Fibroblast of upper back skin (primary cell): Measurements from ENCODE around the gene CCSER2.

Experiments used
- DNase-seq: peaks from one replicate; pipeline ENCODE4 v3.0.0-alpha.2; 2013

The CCSER2 gene

DNA sequence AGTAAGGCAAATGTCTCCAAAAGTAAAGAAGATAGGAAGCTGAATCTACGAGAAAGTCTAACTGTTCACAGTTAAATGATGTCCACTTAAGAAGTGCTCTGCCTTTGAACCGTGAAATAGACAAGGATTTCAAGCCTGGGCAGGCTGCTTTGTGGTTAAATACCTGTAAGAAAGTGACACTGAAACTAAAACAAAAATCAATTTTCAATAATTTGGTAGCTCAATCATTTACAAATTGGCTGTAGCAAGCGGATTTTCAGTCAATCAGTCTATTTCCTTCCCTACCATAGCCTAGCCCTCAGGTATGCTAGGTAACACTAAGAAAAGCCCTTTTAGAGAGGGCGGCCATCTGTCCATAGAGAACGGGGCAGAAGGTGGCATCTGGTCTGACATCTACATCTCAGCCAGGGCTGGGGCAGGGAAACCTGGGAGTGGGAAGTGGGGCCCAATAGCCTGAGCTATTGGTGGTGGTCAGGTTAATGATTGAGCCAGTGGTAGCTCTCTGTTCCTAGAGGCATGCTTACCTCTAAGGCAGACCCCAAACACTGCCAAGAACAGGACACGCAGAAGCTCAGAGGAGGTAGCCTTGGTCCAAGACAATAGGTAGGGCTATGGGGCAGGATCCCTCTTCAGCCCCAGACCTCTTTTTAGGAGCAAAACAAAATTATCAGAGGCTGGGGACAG is 223.2 kb downstream of the CCSER2 start:
- DNase-seq, result no peak

DNA sequence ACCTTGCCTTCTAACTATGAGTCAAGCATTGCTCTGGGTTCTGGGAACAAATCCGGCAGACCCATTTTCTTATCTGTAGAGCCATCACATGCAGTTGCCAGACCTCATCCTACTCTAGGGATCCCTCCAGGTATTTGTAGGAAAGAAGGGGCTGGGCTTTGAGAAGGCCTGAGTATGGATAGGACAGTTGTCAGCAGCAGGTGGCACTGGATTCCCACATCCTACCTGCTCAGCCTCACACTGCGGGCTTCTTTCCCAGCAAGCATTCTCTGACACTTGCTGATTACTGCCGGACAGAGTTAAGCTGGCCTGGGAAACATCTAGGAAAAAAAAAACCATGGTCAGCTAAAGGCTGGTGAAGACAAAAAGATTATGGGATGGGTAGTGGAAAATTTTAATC is 224.1 kb downstream of the CCSER2 start:
- DNase-seq, result no peak

DNA sequence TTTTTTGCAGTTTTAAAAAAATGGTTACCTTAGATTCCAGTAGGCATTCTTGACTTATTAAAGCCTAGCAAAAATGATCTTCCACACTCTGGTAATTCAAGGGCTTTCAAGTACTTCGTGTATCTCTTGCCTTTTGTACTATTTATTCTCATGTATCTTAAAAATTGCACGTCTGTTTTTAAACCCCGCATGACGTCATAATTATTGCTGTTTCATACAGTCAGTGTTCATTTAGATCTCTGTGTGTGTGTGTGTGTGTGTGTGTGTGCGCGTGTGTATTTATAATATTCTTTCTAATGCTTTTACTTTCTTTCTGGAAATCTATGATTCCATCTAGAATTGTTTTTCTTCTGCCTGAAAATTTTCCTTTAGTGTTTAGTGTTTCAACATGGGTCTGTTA is 234.2 kb downstream of the CCSER2 start:
- no peak for DNase-seq

DNA sequence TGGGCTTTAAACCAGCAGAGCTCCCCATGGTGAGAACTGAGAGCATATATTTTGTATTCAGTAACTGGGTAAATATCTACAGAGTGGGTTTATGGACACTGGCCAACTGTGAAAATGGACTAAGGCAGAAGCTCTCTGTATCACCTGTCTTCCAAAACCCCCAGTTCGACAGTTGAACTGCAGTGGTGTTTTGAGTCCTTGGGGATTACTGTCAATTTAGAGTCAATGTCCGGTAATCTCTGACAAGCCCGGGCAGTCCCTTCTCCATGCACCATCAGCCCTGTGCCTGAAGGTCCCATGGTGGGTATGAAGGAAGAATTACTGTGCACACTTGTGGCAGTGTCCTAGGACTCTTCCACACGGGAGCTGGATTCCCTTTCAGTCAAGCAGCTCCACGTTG is 235.0 kb downstream of the CCSER2 start:
- DNase-seq, result no peak

DNA sequence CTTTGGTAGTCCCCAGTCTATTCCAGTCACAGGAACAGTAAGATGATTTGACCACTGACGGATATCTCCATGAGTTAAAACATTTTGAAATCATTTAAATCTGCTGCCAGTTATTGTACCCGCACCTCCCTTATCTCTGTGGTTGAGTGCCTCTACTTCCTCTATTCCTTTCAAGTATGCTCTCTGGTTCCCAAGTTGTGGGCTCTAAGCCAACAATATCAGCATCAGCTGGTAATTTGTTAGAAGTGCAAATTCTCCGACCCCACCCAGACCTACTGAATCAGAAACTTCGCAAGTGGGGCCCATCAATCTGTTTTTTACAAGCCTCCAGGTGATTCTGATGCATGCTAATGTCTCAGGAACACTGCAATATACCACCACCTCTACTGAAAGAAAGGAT is 235.5 kb downstream of the CCSER2 start:
- no peak for DNase-seq

DNA sequence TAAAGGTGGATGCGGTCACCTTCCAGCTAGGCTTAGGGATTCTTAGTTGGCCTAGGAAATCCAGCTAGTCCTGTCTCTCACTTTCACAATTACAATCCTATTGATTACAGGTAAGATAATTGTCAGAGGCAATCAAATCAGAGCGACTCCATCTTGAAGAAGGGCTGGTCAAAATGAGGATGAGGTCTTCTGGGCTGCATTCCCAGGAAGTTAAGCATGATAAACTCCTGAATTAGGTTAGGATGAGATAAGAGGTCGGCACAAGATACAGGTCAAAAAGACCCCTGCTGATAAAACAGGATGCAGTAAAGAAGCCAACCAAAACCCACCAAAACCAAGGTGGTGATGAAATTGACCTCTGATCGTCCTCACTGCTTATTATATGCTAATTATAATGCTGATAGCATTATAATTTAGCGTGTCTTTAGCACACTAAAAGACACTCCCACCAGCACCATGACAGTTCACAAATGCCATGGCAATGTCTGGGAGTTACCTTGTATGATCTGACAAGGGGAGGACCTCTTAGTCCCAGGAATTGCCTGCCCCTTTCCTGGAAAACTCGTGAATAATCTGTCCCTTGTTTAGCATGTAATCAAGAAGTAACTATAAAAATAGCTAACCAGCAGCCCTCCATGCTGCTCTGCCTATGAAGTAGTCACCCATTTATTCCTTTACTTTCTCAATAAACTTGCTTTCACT is 237.6 kb downstream of the CCSER2 start:
- no peak for DNase-seq

DNA sequence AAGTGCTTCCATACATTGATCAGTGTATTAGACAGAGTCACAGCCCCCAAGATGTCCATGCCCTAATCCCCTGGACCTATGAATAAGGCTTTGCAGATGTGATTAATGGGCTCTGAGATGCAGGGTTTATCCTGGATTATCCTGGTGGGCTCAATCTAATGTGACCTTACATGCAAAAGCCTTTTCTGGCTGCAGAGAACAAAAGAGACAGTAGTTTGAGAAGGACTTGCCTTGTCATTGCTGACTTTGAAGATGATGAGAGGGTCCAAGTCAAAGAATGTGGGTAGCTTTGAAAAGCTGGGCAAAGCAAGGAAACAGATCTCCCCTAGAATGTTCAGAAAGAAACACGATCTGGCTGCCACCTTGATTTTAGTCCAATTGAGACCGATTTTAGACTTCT is 238.7 kb downstream of the CCSER2 start:
- no peak for DNase-seq
